D721Med (cell line): ENCODE data around the gene TAF1B.
"Not testable (repeated sequence)": the region's sequence is repeated elsewhere in the genome, so short reads cannot be mapped to it uniquely, and the experiment has no call there.

Experiments
- DNase-seq: peaks from one replicate; pipeline ENCODE4 v3.0.0; 2011; ENCODE audit warnings: low spot score; ENCODE audit not compliant: insufficient read length
- FAIRE-seq: peaks from 2 replicates; lab custom pipeline; 2011; peaks lifted over from hg19 to GRCh38; lab: Jason Lieb, UNC
- CTCF ChIP-seq: IDR thresholded peaks from 2 replicates; pipeline ENCODE4 v1.5.1; 2012; ENCODE audit warnings: mild to moderate bottlenecking, control low read depth; ENCODE audit not compliant: insufficient read depth; ENCODE audit errors: missing control alignments

The TAF1B gene

GRCh38 chr2:9832586-9832985 lies 10.7 kb upstream of the TAF1B start:
- FAIRE-seq (no peak), DNase-seq (no peak)
- no peak for TF ChIP-seq CTCF

- not testable (repeated sequence) for DNase-seq, FAIRE-seq
Measured at GRCh38 chr2:9835068-9835467, 8.2 kb upstream of the TAF1B start.

GRCh38 chr2:9836074-9836473 lies 7.2 kb upstream of the TAF1B start:
- DNase-seq (no peak), FAIRE-seq (no peak)
- TF ChIP-seq CTCF = no peak

- no peak for DNase-seq
- FAIRE-seq = no peak
- TF ChIP-seq CTCF = no peak
Measured at GRCh38 chr2:9836517-9836916, 6.8 kb upstream of the TAF1B start.

- DNase-seq (no peak), FAIRE-seq (no peak)
- TF ChIP-seq CTCF = no peak
Measured at GRCh38 chr2:9837451-9837850, 5.8 kb upstream of the TAF1B start.

- no peak for FAIRE-seq
- DNase-seq = no peak
Measured at GRCh38 chr2:9838391-9838790, 4.9 kb upstream of the TAF1B start.

GRCh38 chr2:9842487-9843228 lies 616 bp upstream of the TAF1B start:
- FAIRE-seq (no peak), DNase-seq (no peak)
- TF ChIP-seq CTCF = no peak

More at GRCh38 chr2:9838391-9838790, 4.9 kb upstream of the TAF1B start:
- no peak for TF ChIP-seq CTCF
